OCI-LY3 (cell line): Measurements from ENCODE around the gene SFXN3.

Experiments used
- H2AFZ ChIP-seq: fragments of 200-600, 300-600 bp; shearing (Covaris generic); 2 replicates; pipeline ENCODE4 v1.6.0; 2014; ENCODE audit warnings: antibody characterized with exemption, low read depth, low read length
- H3K27ac ChIP-seq: fragments of 200-600, 300-600 bp; sonication (generic); 2 replicates; pipeline ENCODE4 v1.5.1; 2014; ENCODE audit warnings: mild to moderate bottlenecking, low read length, moderate library complexity, mixed read lengths
- H3K27me3 ChIP-seq: fragments of 200-600, 300-600 bp; sonication (generic); 2 replicates; pipeline ENCODE4 v1.6.1; 2014; ENCODE audit warnings: low read depth, low read length, mixed read lengths
- H3K36me3 ChIP-seq: fragments of 200-600, 300-600 bp; sonication (generic); replicated peaks from 2 replicates; pipeline ENCODE3; 2014; ENCODE audit warnings: low read depth, low read length, mixed read lengths
- H3K4me1 ChIP-seq: fragments of 300-600, 200-600 bp; sonication (generic); 2 replicates; pipeline ENCODE4 v1.6.1; 2014; ENCODE audit warnings: low read length, mixed read lengths
- H3K4me2 ChIP-seq: fragments of 200-600, 300-600 bp; sonication (generic); 2 replicates; pipeline ENCODE4 v1.6.1; 2014; ENCODE audit warnings: low read length, mixed read lengths
- H3K4me3 ChIP-seq: fragments of 300-600, 200-600 bp; sonication (generic); 2 replicates; pipeline ENCODE4 v1.5.1; 2014; ENCODE audit warnings: antibody characterized with exemption, mild to moderate bottlenecking, low read length, moderate library complexity
- H3K79me2 ChIP-seq: fragments of 300-600, 200-600 bp; shearing (Covaris generic); 2 replicates; pipeline ENCODE4 v1.6.1; 2014; ENCODE audit warnings: mild to moderate bottlenecking, low read length, mixed read lengths
- H3K9ac ChIP-seq: fragments of 300-600, 200-600 bp; shearing (Covaris generic); 2 replicates; pipeline ENCODE4 v1.6.0; 2014; ENCODE audit warnings: mild to moderate bottlenecking, low read length, moderate library complexity
- H3K9me3 ChIP-seq: fragments of 200-600, 300-600 bp; shearing (Covaris generic); 2 replicates; pipeline ENCODE4 v1.6.1; 2014; ENCODE audit warnings: low read length, mixed read lengths; ENCODE audit not compliant: insufficient read depth
- H4K20me1 ChIP-seq: fragments of 200-600, 300-600 bp; sonication (generic); 2 replicates; pipeline ENCODE4 v1.6.1; 2016; ENCODE audit warnings: low read length, mixed read lengths; ENCODE audit not compliant: insufficient read depth
- EZH2phosphoT487 ChIP-seq: fragments of 200-600 bp; shearing (Covaris generic); IDR thresholded peaks from 2 replicates; pipeline ENCODE4 v1.6.1; 2018; ENCODE audit warnings: antibody characterized with exemption, mixed run types, low read depth
- TF ChIP-seq, protein P1 (sequence below): fragments of 200-600, 300-600 bp; sonication (generic); IDR thresholded peaks from 2 replicates; pipeline ENCODE4 v1.5.1; 2014; ENCODE audit warnings: antibody characterized with exemption, low read length, low read depth

Gene SFXN3

DNA sequence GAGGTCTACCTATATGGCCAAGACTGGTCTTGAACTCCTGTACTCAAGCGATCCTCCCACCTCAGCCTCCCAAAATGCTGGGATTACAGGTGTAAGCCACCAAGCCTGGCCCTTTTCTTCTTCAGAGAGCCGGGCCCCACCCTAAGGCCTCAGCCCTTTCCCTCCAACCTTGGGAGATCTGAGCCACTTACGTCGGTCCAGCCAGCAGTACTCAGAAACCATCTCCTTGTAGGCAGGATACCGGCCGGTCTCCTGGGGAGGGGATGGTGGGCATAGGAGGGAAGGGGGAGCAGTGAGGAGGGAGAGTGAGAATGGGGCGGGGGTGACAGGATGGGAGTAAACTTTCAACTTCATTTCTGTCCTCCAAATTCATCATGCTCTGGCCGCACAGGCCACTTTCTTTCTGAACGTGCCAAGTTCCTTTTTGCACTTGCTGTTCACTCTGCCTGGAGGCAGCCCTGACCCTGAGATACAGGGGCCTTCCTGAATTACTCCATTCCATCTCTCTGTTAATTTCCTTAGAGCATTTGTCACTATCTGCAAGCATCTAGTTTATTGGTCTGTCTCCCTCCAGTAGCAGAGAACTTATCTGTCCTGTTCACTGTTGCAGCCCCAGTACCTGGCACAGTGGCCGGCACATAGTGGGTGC is 10.5 kb upstream of the SFXN3 start:
- Histone ChIP-seq H3K27ac (no peak overlapping the region), H2AFZ (no peak overlapping the region), H3K4me3 (no peak overlapping the region), H4K20me1 (no peaks in the 10 kb centered on the region), H3K36me3 (no peaks in the 10 kb centered on the region), H3K4me2 (no peak overlapping the region), H3K9me3 (no peaks in the 10 kb centered on the region), H3K79me2 (no peaks in the 10 kb centered on the region), H3K27me3 (peaks cover 19% of the 10 kb centered on the region), H3K4me1 (peaks cover 7% of the 10 kb centered on the region; the same call in 1 of the 2 replicates), H3K9ac (no peak overlapping the region)
- TF ChIP-seq, protein P1, sequence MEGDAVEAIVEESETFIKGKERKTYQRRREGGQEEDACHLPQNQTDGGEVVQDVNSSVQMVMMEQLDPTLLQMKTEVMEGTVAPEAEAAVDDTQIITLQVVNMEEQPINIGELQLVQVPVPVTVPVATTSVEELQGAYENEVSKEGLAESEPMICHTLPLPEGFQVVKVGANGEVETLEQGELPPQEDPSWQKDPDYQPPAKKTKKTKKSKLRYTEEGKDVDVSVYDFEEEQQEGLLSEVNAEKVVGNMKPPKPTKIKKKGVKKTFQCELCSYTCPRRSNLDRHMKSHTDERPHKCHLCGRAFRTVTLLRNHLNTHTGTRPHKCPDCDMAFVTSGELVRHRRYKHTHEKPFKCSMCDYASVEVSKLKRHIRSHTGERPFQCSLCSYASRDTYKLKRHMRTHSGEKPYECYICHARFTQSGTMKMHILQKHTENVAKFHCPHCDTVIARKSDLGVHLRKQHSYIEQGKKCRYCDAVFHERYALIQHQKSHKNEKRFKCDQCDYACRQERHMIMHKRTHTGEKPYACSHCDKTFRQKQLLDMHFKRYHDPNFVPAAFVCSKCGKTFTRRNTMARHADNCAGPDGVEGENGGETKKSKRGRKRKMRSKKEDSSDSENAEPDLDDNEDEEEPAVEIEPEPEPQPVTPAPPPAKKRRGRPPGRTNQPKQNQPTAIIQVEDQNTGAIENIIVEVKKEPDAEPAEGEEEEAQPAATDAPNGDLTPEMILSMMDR = no peak
- TF ChIP-seq EZH2phosphoT487 = no peak

DNA sequence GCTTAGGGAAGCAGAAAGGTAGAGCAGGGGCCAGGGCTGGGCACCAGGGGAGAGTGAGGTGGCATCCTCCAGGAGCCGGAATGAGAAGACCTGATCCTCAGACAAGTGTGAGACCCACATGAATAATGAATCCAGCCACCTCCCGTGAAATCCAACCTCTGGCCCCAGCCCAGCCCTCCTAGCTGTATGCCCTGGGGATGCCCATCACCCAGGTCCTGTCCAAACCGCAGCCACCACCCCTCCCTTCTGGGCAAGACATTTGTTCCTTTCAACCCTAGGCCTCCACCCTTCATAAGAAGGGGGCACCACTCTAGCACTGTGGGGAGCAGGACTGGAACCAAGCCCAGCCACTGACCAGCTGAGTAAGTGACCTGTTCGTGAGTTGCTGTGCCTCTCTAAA is 9.8 kb upstream of the SFXN3 start:
- no peak overlapping the region for H3K9ac ChIP-seq
- no peak overlapping the region for H3K4me3 ChIP-seq
- no peaks in the 10 kb centered on the region for H4K20me1 ChIP-seq
- H3K79me2 ChIP-seq = no peaks in the 10 kb centered on the region
- no peak overlapping the region for H2AFZ ChIP-seq
- H3K36me3 ChIP-seq = no peaks in the 10 kb centered on the region
- H3K27ac ChIP-seq = no peak overlapping the region
- no peak overlapping the region for H3K4me2 ChIP-seq
- H3K4me1 ChIP-seq = peaks cover 7% of the 10 kb centered on the region; the same call in 1 of the 2 replicates
- H3K9me3 ChIP-seq = no peaks in the 10 kb centered on the region
- H3K27me3 ChIP-seq = peaks cover 17% of the 10 kb centered on the region
- no peak for TF ChIP-seq EZH2phosphoT487
- TF ChIP-seq, protein P1 = no peak

DNA sequence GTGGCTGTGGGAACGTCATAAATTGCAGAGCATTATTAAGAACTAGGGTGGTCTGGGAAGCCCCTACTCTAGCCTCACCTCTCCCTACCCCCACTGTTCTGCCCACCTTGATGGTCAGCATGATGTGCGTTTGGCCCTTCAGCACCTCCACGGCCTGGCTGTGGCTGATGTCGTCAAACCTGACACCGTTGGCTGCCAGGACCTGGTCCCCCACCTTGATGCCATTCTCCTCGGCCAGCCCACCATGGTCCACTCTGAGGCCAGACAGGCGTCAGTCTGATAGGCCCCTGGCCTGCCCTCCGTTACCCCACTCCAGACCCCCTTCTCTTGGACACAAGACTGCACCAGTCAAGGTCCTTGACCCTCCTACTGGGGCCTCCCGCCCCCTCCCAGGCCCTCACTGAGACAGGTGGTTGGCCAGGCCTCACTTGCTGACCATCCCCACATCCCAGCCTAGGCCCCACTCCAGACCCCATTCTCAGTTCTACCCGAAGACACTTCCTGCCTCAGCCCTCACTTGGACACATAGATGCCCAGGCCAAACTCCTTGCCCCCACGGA is 9.3 kb upstream of the SFXN3 start:
- no peaks in the 10 kb centered on the region for H4K20me1 ChIP-seq
- no peaks in the 10 kb centered on the region for H3K79me2 ChIP-seq
- no peak for TF ChIP-seq EZH2phosphoT487
- TF ChIP-seq, protein P1 = no peak
- peaks cover 7% of the 10 kb centered on the region; the same call in 1 of the 2 replicates for H3K4me1 ChIP-seq
- no peak overlapping the region for H2AFZ ChIP-seq
- H3K27me3 ChIP-seq = peaks cover 17% of the 10 kb centered on the region
- H3K9ac ChIP-seq = no peak overlapping the region
- no peaks in the 10 kb centered on the region for H3K36me3 ChIP-seq
- no peak overlapping the region for H3K27ac ChIP-seq
- no peak overlapping the region for H3K4me2 ChIP-seq
- no peaks in the 10 kb centered on the region for H3K9me3 ChIP-seq
- no peak overlapping the region for H3K4me3 ChIP-seq

DNA sequence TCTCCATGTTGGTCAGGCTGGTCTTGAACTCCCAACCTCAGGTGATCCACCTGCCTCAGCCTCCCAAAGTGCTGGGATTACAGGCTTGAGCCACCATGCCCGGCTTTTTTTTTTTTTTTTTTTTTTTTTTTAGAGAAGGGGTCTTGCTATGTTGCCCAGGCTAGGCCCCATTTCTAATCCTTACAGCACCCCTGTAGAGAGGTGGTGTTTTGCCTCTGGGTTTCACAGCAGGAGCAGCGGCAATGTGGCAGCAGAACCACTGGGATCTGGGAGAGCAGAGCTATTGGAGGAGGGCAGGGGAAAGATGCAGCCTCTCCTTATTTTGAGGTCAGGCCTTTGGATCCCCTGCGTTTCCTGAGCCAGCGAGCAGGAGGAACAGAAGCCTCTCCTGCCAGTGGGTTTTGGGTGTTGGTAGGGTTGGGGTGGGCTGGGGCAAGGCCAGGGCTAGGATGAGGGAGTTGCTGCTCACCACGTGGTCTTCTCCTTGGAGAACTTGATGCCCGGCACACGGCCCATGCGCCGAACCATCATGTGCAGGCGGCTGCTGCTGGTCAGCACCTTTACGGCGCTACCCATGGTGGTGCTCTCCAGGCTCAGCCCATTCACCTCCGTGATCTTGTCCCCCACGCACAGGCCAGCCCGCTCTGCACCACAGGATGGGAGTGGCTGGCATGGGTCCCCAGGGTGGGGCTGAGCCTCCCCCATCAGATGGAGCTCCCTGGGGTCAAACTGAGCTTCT is 7.9 kb upstream of the SFXN3 start:
- Histone ChIP-seq H3K4me3 (no peak overlapping the region), H3K27me3 (peaks cover 12% of the 10 kb centered on the region), H3K4me2 (no peak overlapping the region), H3K36me3 (no peaks in the 10 kb centered on the region), H3K27ac (no peak overlapping the region), H2AFZ (no peak overlapping the region), H3K9ac (no peak overlapping the region), H3K79me2 (no peaks in the 10 kb centered on the region), H4K20me1 (no peaks in the 10 kb centered on the region), H3K9me3 (no peaks in the 10 kb centered on the region), H3K4me1 (peaks cover 5% of the 10 kb centered on the region; the same call in 1 of the 2 replicates)
- TF ChIP-seq EZH2phosphoT487 = no peak
- TF ChIP-seq, protein P1 = no peak
